ENCODE results near the gene LTC4S. TPM values are rescaled to one million over a fixed set of nuclear protein-coding genes. Genes with fewer than 3 reads are reported as not detected.

The LTC4S gene
- total RNA-seq, 1 experiment from 2014 or later, result 3.7 TPM

- peaks cover 68 to 96% (median 92%) of the 10 kb centered on the region in 3 experiments for H3K36me3 Mint-ChIP-seq (ENCODE audit: insufficient read depth in 1 of 3, low read depth in 3 of 3)
- Histone ChIP-seq H2BK15ac (ENCODE audit: low read depth, low read length) (no peak overlapping the region), H3K79me2 (ENCODE audit: insufficient read depth, low read length) (no peaks in the 10 kb centered on the region), H3K9me3 (ENCODE audit: control insufficient read depth, low read depth, low read length) (no peaks in the 10 kb centered on the region), H2AFZ (ENCODE audit: low read length) (no peak overlapping the region), H3T11ph (ENCODE audit: low read length) (no peak overlapping the region), H2BK12ac (ENCODE audit: insufficient read length, low read depth, low read length) (no peak overlapping the region), H3K18ac (ENCODE audit: insufficient read length, low read depth, low read length) (no peak overlapping the region), H2AK5ac (ENCODE audit: insufficient read length, low read length) (no peak overlapping the region), H4K8ac (replicated peaks; ENCODE audit: insufficient read length, low read depth, low read length) (no peak overlapping the region), H2BK5ac (ENCODE audit: insufficient read length, low read length) (no peak overlapping the region), H2BK20ac (ENCODE audit: low read depth, low read length, poor library complexity, severe bottlenecking) (no peak overlapping the region), H3K4me2 (ENCODE audit: insufficient read depth, insufficient read length, low read length) (no peak overlapping the region), H3K23ac (ENCODE audit: insufficient read length, low read depth, low read length) (no peak overlapping the region), H2BK120ac (ENCODE audit: low read depth, low read length, poor library complexity, severe bottlenecking) (no peak overlapping the region), H4K20me1 (ENCODE audit: control insufficient read depth, insufficient read depth, insufficient read length) (no peaks in the 10 kb centered on the region), H4K5ac (ENCODE audit: insufficient read length, low read depth, low read length) (no peak overlapping the region), H3K23me2 (ENCODE audit: insufficient read length, low read depth, low read length, poor library complexity, severe bottlenecking) (no peaks in the 10 kb centered on the region), H3K14ac (ENCODE audit: insufficient read depth, low read length) (no peak overlapping the region), H3K4ac (ENCODE audit: low read depth, low read length) (no peak overlapping the region), H3K27me3 (ENCODE audit: insufficient read depth, low read length) (no peaks in the 10 kb centered on the region), H3K27ac (ENCODE audit: insufficient read length, low read depth, low read length) (no peak overlapping the region), H3K56ac (ENCODE audit: insufficient read length, low read depth, low read length) (no peak overlapping the region), H3K4me1 (ENCODE audit: insufficient read depth, low read length) (peaks cover 9% of the 10 kb centered on the region; the same call in 1 of the 2 replicates), H4K91ac (ENCODE audit: insufficient read length, low read depth, low read length) (no peak overlapping the region), H3K79me1 (ENCODE audit: insufficient read depth, low read depth, low read length, poor library complexity, severe bottlenecking) (no peaks in the 10 kb centered on the region), H3K9ac (ENCODE audit: extremely low read depth, insufficient read length, low read length) (no peak overlapping the region)
- H3K4me1 Mint-ChIP-seq, result peaks cover 28% of the 10 kb centered on the region in 2 experiments
- no CpG with 5 or more reads among the region's 7 CpGs for WGBS (ENCODE audit: extremely low coverage, insufficient read length, low lambda C conversion rate)
- DNase-seq, result no peak
- peaks cover 4 to 9% of the 10 kb centered on the region in 2 experiments; a peak in 4 of 5 replicates for H3K9me3 Mint-ChIP-seq
- H3K4me3 Mint-ChIP-seq, result no peak overlapping the region
- H3K27ac Mint-ChIP-seq, result peak overlapping the region in 1 of 3 experiments; percentile 34; a peak in 1 of 7 replicates
- no peak for TF ChIP-seq CTCF (conservative IDR thresholded peaks at IDR 0.05)
- no peaks in the 10 kb centered on the region for H3K27me3 Mint-ChIP-seq (ENCODE audit: low read depth)
Observed at GRCh38 chr5:179830818-179831468, 37.2 kb downstream of the LTC4S start.

Measured in H9 (cell line).